ENCODE results near the gene CREB3. TPM values are rescaled to one million over a fixed set of nuclear protein-coding genes. Genes with fewer than 3 reads are reported as not detected.

Gene CREB3
- total and polyA plus RNA-seq, 9 of the 15 experiments (the other 6 are each of a cell fraction or from before 2014, with no cell fraction given), result 5.7 to 18.3 (median 14.9) TPM

GRCh38 chr9:35684921-35685320 is 47.5 kb upstream of the CREB3 start (continued):
- TF ChIP-seq EWSR1 (IDR thresholded peaks at IDR 0.05; ENCODE audit: borderline replicate concordance, low read depth, partially characterized antibody) (no peak), ETS1 (conservative IDR thresholded peaks at IDR 0.05; ENCODE audit: control insufficient read depth, low read depth, low read length) (no peak), SETDB1 (IDR thresholded peaks at IDR 0.05; ENCODE audit: low read length) (no peak)

GRCh38 chr9:35685506-35685905 is 47.0 kb upstream of the CREB3 start:
- intact Hi-C loops (cut with micrococcal nuclease), result no loop called here
- no peaks in the 10 kb centered on the region for H3K79me2 ChIP-seq (ENCODE audit: control insufficient read depth, insufficient read depth, low read length)
- no TSS peak for BruUV-seq (replicated peaks)
- H2AFZ ChIP-seq (ENCODE audit: low read depth, low read length), result no peak overlapping the region
- H3K4me1 ChIP-seq (replicated peaks in 1 of 2; ENCODE audit: control insufficient read depth in 2 of 2, insufficient read depth in 2 of 2, low read length in 2 of 2), result peaks cover 13 to 16% of the 10 kb centered on the region in 2 experiments; a peak in 4 of 5 replicates
- no peak overlapping the region for H3K4me3 ChIP-seq
- ChIA-PET POLR2A (interaction anchor here (1.1 to 1.3 kb wide), 2 partner anchors 9 to 127 kb away, joined by 4 to 5 read pairs; partner anchors contain the start of gene SPAG8), CTCF (ENCODE audit: low intra/inter-chr PET ratio) (no interaction called here)
- FAIRE-seq (no peak), DNase-seq (ENCODE audit: extremely low read depth in 1 of 4, low spot score in 3 of 4) (no peak), ATAC-seq (no peak)
- 72% methylated on average over 4 of the region's 13 CpGs for WGBS (ENCODE audit: insufficient coverage, low coverage, missing lambda C conversion rate)
- no peak overlapping the region for H3K27ac ChIP-seq (ENCODE audit: extremely low read depth, low read depth, low read length)
- H3K9me1 ChIP-seq (ENCODE audit: control insufficient read depth, insufficient read depth, low read length), result no peaks in the 10 kb centered on the region
- no peaks in the 10 kb centered on the region for H3K9me3 ChIP-seq (replicated peaks; ENCODE audit: control insufficient read depth, insufficient read depth, low read depth, low read length)
- H3K27me3 ChIP-seq (ENCODE audit: control insufficient read depth in 2 of 2, insufficient read depth in 2 of 2, low read length in 2 of 2), result no peaks in the 10 kb centered on the region
- no peaks in the 10 kb centered on the region for H4K20me1 ChIP-seq (replicated peaks; ENCODE audit: control insufficient read depth, insufficient read depth, low read length)
- in situ Hi-C loops (cut with MboI), result no loop called here
- H3K36me3 ChIP-seq (ENCODE audit: control insufficient read depth, insufficient read depth, low read length), result peaks cover 7% of the 10 kb centered on the region; the same call in 2 of the 3 replicates
- H3K4me2 ChIP-seq (ENCODE audit: insufficient read depth, low read length), result no peak overlapping the region
- H3K9ac ChIP-seq (ENCODE audit: insufficient read depth in 1 of 2, low read depth in 2 of 2, low read length in 2 of 2), result peak overlapping the region in 1 of 2 experiments; percentile 20; a peak in 1 of 4 replicates
- TF ChIP-seq CBX8 (IDR thresholded peaks at IDR 0.05; ENCODE audit: borderline replicate concordance, extremely low read depth, low read depth, low read length, poor library complexity, severe bottlenecking) (no peak), NR2C1 (IDR thresholded peaks at IDR 0.05) (peak; percentile 76), NR2C1 (tag; IDR thresholded peaks at IDR 0.05) (peak; percentile 80), RBM17 (IDR thresholded peaks at IDR 0.05; ENCODE audit: borderline replicate concordance, low read depth, low read length) (no peak), ZNF609 (CRISPR knock-in tag; IDR thresholded peaks at IDR 0.05; ENCODE audit: borderline replicate concordance) (no peak), RCOR1 (IDR thresholded peaks at IDR 0.05; ENCODE audit: borderline replicate concordance in 1 of 2, low read depth in 2 of 2, low read length in 2 of 2) (peak in 1 of 2 experiments; percentile 61; a peak in 2 of 4 replicates), POLR2AphosphoS2 (IDR thresholded peaks at IDR 0.05; ENCODE audit: low read length) (no peak), DNMT1 (IDR thresholded peaks at IDR 0.05) (no peak), ZNF134 (CRISPR knock-in tag; conservative IDR thresholded peaks at IDR 0.05) (no peak), ATF7 (IDR thresholded peaks at IDR 0.05) (no peak), ZNF41 (CRISPR knock-in tag; conservative IDR thresholded peaks at IDR 0.05) (no peak), TSC22D4 (tag; IDR thresholded peaks at IDR 0.05) (no peak), DIDO1 (tag; IDR thresholded peaks at IDR 0.05; ENCODE audit: low read depth) (no peak), ZNF347 (CRISPR knock-in tag; IDR thresholded peaks at IDR 0.05; ENCODE audit: low read depth) (no peak)
